Activated T-helper 1 cell treated with anti-CD3 and anti-CD28 coated beads, Interleukin-2, amount 50 U/mL, for 16 hours (primary cell): ENCODE results near the gene PDK3.

ENCODE experiments used
- DNase-seq, 2 donors: peaks; one replicate each; pipeline ENCODE4 v3.0.0-alpha.2; 2020; ENCODE audit warnings: low read depth in 1 of 2, low spot score in 1 of 2

PDK3 gene

DNA sequence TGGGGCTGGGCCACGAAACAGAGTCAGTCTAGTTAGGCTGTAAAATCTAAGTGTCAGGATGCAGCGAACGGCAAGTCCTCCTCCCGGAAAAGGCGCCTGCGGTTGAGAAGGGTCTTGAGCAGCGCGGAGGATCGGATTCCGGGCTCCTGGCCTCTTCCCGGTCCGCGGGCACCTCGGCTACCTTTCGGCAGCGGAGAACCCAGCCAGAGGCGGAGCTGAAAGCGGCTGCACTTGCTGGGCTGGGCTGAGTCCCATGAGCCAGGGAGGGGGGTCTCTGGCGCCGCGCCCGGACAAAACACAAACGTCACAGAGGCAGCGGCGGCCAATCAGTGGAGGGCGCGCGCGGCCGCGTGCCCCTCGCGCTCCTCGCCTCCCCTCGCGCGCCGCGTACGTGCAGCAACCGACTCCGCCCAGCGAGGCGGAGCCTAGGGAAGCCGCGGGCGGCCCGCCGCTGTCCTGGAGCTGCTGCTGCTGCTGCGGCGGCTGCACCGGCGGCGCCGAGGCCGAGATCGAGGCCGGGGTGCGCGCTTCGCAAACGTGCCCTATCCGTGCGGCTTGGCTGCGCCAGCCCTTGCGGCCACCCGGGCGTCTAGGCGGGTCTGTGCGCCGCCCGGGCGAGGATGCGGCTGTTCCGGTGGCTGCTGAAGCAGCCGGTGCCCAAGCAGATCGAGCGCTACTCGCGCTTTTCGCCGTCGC is at the start of gene PDK3:
PDK3 (plus strand) TSS at position 451 of the 696 bp plus-strand sequence; CDS start at position 621, 170 bp downstream.
- peak; percentile 67 to 78 for DNase-seq

DNA sequence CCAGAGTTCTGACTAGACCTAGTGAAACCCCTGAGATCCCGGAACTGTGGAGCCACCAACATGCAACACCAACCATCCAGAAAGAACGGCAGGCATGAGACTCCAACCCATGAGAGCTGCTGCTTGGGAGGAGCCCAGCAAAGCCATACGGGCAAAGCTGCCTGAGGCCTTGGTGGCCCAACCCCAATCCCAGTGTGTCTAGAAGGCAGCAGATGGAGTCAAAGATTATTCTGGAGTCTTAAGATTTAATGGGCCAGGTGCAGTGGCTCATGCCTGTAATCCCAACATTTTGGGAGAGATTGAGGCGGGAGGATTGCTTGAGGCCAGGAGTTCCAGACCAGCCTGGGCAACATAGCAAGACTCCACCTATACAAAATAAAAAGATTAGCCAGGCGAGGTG is 49.2 kb upstream of the PDK3 start:
- DNase-seq: no peak

DNA sequence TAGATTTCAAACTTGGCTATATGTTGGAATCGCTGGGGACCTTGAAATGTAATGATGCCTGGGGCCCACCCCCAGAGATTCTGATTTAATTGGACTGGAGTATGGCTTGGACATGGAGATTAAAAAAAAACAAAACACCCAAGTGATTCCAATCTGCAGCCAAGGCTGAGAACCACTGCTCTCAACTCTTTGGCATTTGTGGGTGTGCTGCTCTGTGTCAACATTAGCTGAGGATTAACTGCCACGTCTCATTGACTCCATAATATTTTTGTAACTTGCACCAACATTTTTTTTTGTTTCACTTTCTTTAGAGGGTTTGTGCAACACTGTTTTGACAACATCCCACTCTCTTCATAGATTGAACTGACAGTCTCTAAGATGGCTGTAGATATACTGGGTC is 41.1 kb upstream of the PDK3 start:
- DNase-seq: no peak

DNA sequence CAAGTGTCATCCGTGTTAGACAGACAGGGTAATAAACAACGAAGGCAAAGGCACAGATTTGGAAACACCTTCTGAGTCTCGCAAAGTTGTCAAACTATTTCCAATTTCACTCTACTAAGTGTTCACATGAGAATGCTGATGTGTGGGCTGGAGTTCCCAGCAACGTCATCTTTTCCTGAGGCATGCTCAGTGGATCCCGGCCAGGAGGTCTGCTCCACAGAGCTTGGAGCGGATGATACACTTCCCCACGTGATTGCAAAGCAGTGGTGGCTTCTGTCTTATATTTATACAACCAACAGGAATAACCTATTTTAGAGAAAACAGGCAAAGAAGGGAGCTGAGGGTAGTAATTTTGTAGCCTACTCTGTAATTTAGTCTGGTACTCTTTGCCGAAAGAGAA is 40.1 kb upstream of the PDK3 start:
- DNase-seq: no peak

DNA sequence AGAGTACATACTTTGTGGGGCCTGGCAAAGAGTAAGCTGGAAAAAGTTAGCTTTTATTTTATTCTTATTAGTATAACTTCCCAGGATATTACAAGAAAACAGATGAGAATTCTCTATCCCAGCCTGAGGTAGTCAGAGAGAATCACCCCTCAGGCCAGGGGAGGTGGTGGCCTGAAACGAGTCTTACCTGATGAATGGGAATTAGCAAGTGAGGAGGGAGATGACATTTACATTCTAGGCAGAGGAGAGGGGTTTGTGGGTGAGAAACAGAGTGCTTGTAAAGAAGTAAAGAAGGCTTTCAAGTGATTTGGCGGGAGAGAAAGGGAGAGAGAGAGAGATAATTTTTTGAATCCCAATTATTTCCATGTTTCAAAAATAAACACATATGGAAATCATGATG is 39.3 kb upstream of the PDK3 start:
- DNase-seq: no peak

DNA sequence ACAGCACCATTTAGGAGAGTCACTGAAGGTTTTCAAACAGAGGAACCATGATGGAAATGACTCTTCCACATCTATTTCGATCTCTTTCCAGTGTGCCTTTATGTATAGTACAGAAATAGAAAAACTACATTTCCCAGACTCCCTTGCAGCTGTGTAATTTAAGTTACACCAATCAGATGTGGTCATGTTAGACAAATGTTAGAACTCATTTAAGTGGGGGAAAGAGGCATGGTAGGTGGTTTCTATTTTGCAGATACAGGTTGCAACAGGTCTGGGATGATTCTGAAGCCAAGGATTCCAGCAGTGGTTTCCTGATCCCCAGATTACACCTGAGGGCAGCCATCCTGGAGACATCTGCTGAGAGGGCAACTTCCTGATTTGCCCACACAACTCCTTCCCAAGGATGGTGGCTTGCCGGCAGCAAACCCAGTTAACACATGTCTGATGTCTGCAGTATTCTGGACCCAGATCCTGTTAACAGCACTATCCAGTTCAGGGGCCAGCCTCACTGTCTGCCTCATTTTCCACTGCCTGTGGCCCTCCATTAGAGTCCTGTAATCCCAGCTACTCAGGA is 38.7 kb upstream of the PDK3 start:
- no peak for DNase-seq

DNA sequence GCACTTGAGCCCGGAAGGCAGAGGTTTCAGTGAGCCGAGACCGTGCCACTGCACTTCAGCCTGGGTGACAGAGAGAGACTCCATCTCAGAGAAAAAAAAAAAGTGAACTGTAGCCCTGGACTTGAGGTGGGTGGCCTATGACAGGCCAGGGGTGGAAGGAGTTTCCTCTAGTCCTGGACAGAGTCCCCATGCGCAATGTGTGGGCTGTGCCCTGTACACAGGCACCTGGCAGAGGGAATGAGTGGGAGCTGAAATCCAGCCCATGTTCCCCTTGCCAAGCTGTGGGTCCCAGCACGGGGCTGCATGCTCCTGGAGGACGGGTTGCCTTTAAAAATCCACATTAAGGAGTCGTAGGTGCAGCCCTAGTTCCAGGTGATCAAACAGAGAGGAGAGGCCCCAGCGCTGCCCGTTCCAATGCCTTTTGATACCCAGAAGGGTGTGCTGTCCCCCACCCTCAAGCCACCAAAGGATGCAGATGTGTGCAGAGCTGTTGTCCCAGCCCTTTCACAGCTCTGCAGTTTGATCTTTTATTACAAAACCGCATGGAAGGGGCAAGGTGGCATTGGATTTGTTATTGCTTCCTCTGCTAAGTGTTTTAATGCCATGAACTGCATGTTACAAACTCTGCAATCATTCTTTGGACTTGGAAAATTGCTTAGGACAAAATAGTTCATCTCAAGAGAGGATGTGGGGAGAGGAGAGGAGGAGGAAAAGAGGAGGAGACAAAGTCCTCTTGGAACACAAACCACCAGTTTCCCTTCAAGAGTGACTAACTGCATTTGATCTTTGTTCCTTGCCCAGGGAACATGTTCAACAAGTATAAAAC is 38.0 kb upstream of the PDK3 start:
- no peak for DNase-seq

DNA sequence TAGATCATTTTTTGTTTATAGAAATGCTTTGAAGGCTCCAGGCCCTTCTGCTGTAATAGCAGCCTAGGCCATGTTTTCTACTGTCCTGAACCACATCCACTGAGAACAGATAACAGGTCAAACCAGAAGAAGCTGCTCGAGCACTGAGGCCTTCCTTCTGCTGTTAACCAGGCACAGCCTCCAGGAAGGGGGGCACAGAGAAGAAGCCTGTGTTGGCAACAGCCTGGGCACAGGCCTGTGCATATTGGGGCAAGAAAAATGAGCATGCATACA is 37.4 kb upstream of the PDK3 start:
- no peak for DNase-seq

DNA sequence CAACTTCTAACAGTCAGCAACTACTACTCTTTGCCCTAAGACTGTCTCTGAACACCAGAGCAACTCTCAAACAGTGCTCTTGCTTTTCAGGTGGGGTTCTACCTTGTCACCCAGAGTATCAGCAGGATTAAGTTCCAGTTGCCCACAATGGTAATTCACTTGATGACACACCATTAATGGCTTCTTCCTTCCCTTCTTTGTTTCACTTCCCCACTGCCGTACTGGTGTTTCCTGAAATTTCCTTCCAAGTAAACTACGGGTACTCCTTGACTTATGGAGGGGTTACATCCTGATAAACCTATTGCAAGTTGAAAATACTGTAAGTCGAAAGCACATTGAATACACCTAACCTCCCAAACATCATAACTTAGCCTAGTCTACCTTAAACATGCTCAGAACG is 36.6 kb upstream of the PDK3 start:
- no peak for DNase-seq

DNA sequence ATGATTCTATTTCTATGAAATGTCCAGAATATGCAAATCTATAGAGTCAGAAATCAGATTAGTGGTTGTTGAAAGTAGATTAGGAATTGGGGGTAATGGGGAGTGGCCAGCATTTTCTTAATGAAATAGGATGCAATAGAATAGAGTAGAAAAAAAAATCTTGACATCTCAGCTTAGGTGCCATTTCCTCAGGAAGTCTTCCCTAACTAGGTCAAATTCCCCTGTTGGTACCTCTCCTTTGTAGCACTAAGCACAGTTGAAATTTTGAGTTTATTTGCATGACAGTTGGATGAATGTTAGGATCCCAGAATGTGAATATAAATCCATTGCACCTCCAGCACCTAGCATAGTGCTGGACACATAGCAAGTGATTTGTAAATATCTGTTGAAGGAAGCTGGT is 30.0 kb upstream of the PDK3 start:
- no peak for DNase-seq

DNA sequence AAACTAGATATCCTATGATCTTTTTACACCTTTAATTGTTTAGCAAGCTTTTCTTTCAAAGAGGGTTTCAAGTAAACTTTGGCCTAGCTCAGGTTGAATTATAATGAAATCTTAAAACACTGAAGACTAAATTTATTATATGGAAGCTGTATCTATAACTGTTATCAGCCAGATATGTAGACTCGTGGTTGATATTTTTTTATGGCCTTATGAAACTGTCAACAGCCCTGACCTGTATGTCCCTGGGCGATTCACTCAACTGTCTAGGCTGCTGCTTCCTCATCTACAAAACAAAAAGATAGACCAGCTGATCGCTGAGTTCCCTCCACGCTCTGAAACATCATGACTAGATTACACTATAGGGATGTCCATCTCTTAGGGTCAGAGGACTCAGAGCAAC is 21.2 kb upstream of the PDK3 start:
- no peak for DNase-seq

DNA sequence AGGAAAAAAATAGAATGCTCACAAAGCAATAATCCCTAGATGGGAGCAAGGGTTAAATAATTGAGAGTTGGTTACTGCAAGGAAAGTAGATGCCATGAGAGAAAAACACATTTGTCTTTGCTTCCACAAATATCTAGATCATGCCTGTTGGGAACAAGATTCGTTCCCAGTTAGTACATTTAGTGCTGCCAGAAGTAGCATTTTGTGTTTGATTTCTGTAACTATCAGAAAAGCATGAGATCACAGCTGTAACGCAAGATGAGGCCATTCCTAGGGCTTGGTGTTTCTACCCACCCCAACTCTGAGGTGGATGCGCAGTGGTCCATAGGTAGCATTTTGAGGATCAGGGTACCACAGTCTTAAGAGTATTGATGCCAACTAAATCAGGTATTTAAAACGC is 20.4 kb upstream of the PDK3 start:
- no peak for DNase-seq

DNA sequence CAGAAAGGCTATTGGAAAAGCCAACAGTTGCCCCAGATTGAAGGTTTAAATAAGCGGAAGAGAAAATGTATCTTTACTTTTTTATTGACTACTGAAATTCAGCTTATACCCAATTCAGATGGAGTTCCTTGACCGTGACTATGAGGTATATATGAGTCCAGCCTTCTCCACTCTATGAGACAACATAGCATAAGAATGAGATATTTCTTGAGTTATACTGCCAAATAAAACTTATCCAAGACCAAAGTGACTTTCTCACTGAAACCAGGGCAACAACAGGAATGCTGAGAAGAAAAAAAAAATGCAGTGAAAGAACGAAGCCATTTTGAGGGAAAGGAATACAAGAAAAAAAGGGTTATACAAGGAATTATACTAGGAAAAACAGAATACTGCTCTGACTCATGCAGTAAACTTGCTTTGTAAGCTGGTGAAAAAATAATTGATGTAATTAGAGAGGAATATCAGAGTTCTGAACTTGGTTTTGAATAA is 16.3 kb upstream of the PDK3 start:
- DNase-seq: no peak

DNA sequence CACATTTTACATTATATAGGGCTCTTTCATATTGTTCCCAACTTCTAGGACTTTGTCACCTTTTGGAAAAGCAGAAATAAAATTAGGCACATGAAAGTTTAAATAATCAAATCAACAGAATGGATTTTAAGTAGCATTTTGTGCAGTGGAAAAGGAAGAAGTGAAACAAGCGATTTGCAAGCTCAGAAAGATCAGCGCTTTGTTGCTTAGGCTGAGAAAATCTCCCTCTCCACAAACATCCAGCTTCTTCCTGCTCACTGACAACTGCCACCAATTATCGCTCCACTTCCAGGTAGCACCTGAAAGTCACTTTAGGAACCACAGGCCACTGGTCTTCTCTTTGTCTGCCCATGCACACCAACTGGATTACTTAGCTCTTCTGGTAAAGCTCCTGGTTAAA is 2.0 kb upstream of the PDK3 start:
- no peak for DNase-seq

DNA sequence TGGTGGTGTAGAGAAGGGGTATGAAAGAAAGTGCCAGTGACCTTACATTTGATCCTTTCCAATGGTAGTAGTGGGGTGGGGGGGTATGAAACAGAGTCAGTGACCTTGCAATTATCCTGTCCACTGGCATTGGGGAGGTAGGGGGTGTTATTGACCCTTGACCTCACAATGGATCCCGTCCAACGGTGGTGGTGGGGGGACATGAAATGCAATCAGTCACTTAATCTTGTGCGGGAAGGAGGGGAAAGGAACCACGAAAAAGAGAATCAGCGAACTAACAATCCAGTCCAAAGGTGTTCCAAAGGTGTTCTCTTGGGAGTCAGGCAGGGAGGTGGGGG is 619 bp upstream of the PDK3 start:
- no peak for DNase-seq

DNA sequence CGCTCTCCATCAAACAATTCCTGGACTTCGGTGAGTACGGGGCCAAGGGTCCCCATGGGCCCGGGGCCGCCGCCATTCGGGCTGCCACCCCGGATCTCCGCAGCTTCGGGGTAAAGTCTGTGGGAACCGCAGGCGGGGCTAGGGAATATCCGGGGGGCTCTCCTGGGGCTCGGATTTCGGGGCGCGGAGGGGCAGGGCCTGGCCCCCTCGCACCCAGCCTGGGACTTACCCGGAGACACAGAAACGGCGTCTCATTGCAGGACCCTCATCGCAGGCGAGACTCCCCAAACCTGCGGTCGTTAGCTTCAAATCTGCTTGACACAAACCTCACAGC is 413 bp downstream of the PDK3 start:
- DNase-seq: peak in 1 of 2 donors; percentile 3

DNA sequence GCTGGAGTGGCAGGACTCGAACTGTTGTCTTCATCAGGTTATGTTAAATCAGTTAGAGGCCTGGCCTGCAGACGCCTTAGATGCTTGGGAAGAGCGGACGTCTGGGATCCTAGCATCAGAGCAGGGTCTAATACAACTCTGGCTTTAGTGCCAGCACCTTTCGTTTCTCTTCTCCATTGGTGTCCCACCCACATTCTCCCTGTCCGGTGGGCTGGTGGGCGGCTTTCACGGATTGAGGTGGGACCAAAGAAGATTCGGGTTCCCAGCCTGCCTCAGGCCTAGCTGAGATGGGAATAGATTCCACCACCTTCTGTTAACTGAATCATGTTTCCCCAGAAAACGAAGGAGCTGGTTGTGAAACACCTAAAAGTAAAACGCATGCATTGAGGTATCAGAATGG is 939 bp downstream of the PDK3 start:
- DNase-seq: no peak

DNA sequence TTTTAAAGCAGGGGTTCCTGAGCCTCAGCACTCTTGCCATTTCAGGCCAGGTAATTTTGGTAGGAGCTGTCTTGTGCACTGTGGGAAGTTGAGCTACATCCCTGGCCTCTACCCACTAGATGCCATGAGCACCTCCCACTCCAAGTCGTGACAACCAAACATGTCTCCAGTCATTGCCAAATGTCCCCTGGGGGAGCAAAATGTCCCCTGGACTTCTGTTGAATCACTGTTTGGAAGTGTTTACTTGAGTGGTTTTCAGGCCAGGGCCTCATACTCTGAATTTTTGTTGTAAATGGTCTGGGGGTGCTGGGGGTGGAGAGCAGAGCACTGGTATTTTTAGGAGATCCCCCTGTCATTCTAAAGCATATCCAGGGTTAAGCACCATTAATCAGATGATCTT is 3.2 kb downstream of the PDK3 start:
- DNase-seq: no peak

DNA sequence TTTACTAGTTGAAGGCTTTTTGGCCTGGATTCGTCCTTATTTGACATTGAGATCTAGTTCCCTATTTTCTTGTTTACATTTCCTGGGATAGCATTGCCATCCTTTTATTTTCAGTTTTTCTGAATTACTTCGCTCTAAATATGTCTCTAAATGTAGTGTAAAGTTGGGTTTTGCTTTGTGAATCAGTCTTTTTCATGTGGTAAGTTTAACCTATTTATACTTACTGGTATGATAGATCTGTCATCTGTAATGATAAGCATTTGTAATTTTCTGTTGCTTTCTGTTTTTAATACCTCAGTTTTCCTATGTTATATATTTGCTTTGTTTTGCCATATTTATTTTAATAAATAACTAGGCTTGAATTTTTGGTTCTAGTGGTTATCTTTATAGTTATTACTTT is 6.7 kb downstream of the PDK3 start:
- no peak for DNase-seq

DNA sequence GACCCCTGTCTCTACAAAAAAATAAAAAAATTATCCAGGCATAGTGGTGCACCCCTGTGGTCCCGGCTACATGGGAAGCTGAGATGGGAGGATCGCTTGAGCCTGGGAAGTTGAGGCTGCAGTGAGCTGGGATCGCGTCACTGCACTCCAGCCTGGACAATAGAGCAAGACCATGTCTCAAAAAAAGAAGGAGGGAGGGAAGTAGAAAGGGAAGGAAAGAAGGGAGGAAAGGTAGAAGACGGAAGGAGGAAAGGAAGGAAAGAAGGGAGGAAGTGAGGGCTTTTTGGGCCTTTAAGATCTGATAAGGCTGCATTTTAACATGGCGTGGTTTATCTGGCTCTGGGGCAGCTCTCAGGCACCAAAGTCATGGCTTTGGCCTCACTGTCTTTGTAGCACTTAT is 10.4 kb downstream of the PDK3 start:
- DNase-seq: no peak

DNA sequence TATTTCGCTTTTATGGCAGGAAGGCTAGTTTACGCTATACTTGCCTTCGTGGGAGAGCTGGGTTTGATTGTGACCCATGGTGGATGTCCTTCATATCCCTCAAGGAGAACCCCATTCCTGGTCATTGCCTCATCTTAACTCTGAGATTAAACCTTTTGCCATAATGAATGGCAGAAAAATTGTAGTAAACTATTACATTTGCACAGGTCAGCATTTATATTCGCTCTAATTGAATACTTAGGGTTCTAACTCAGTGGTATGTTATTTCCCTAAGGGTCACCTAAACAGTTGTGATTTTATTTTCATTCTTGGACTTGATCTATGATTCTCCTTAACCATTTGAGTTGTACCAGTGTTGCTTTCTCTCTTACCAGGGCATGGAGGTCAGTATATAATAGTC is 13.4 kb downstream of the PDK3 start:
- DNase-seq: no peak

DNA sequence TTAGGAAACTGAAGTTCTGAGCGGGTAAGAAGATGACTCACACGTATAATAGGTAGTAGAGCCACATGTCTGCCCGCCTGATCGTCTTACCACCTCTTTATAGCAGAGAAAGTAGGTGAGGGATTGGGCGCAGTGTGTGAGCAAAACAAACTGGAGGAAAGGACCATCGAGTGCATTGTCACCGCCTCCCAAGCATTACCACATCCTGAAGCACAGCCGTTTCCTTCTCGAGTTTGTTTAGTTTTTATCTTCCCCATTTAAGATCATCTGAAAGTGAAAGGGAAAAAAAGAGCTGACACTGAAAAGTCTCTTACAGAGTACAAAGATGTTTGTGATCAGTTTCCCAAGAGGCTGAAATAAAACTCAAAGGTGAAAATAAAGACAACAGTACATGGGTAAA is 14.8 kb downstream of the PDK3 start:
- DNase-seq: peak; percentile 20 to 57

DNA sequence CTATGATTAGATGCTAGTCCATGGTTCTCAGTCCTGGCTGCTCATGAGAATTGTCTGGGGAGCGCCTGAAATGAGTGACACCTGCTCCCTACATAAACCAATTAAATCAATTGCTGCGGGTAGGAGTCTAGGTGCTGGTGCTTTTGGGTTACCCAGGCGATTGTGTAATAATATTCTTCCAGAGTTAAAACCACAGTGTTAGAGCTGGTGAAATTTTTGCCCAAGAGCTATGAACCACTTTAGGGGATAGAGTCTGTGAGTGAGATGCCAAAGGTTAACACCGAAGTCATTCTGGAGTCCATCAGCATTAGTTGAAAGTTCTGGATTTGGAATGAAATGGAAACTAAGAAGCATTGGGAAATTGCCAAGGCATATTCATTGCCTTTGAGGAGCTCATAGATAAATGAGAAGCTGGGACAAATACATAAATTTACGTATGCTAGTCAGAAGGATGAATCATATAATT is 15.3 kb downstream of the PDK3 start:
- no peak for DNase-seq
